Measurements from ENCODE around the gene CPNE5.

The CPNE5 gene

GRCh38 chr6:36867471-36868224 lies 28.4 kb upstream of the CPNE5 start:
- CTCF ChIA-PET = interaction anchor here (0.5 kb wide), 1 partner anchor 252 kb away, joined by 4 read pairs; no protein-coding TSS in a partner anchor

GRCh38 chr6:36865835-36866234 lies 26.6 kb upstream of the CPNE5 start:
- CTCF ChIA-PET = no interaction called here
- POLR2A ChIA-PET = interaction anchor here (3.2 kb wide), 1 partner anchor 9 kb away, joined by 29 read pairs; the partner anchor contains the start of gene PPIL1
- TF ChIP-seq LEF1 (IDR thresholded peaks at IDR 0.05; ENCODE audit: borderline replicate concordance) (no peak), L3MBTL2 (conservative IDR thresholded peaks at IDR 0.05) (no peak)
- no peak for DNase-seq (ENCODE audit: extremely low spot score)

More at GRCh38 chr6:36867471-36868224, 28.4 kb upstream of the CPNE5 start:
- POLR2A ChIA-PET = interaction anchor here (0.9 kb wide), 1 partner anchor 10 kb away, joined by 3 read pairs; no protein-coding TSS in a partner anchor
- DNase-seq (ENCODE audit: extremely low spot score) = no peak
- no peak for TF ChIP-seq FOXK2 (IDR thresholded peaks at IDR 0.05)
- no peak for TF ChIP-seq SP1 (IDR thresholded peaks at IDR 0.05)
- TF ChIP-seq NFRKB (IDR thresholded peaks at IDR 0.05) = no peak
- TF ChIP-seq FOXA1 (IDR thresholded peaks at IDR 0.05) = no peak
- TF ChIP-seq FOXM1 (IDR thresholded peaks at IDR 0.05; ENCODE audit: borderline replicate concordance) = no peak
- TF ChIP-seq L3MBTL2 (conservative IDR thresholded peaks at IDR 0.05) = no peak
- TF ChIP-seq BHLHE40 (IDR thresholded peaks at IDR 0.05; ENCODE audit: borderline replicate concordance) = no peak
- TF ChIP-seq ARNT (IDR thresholded peaks at IDR 0.05) = no peak
- TF ChIP-seq LEF1 (IDR thresholded peaks at IDR 0.05; ENCODE audit: borderline replicate concordance) = no peak

- ChIA-PET CTCF (interaction anchor here (2.1 kb wide), 1 partner anchor 10 kb away, joined by 6 read pairs; no protein-coding TSS in a partner anchor), POLR2A (interaction anchor here (3.2 kb wide), 1 partner anchor 11 kb away, joined by 29 read pairs; the partner anchor contains the start of gene PPIL1)
- no peak for TF ChIP-seq PKNOX1 (IDR thresholded peaks at IDR 0.05)
- no peak for TF ChIP-seq BHLHE40 (IDR thresholded peaks at IDR 0.05; ENCODE audit: borderline replicate concordance)
- TF ChIP-seq FOXA1 (IDR thresholded peaks at IDR 0.05) = no peak
- no peak for TF ChIP-seq ELF4 (IDR thresholded peaks at IDR 0.05)
- TF ChIP-seq TARDBP (IDR thresholded peaks at IDR 0.05) = no peak
- no peak for DNase-seq (ENCODE audit: extremely low spot score)
Measured at GRCh38 chr6:36863670-36864540, 24.7 kb upstream of the CPNE5 start.

GRCh38 chr6:36862848-36863382 lies 23.7 kb upstream of the CPNE5 start:
- ChIA-PET CTCF (no interaction called here), POLR2A (no interaction called here)
- DNase-seq (ENCODE audit: extremely low spot score) = no peak
- TF ChIP-seq FOXM1 (IDR thresholded peaks at IDR 0.05; ENCODE audit: borderline replicate concordance) (no peak), SP1 (IDR thresholded peaks at IDR 0.05) (no peak), FOXK2 (IDR thresholded peaks at IDR 0.05) (no peak), FOXA1 (IDR thresholded peaks at IDR 0.05) (no peak), SUZ12 (IDR thresholded peaks at IDR 0.05) (no peak), BHLHE40 (IDR thresholded peaks at IDR 0.05; ENCODE audit: borderline replicate concordance) (no peak), NFRKB (IDR thresholded peaks at IDR 0.05) (no peak)

GRCh38 chr6:36862164-36862847 lies 23.1 kb upstream of the CPNE5 start:
- CTCF ChIA-PET = no interaction called here
- no peak for DNase-seq (ENCODE audit: extremely low spot score)
- POLR2A ChIA-PET = no interaction called here
- TF ChIP-seq TARDBP (IDR thresholded peaks at IDR 0.05) = no peak
- no peak for TF ChIP-seq FOXA1 (IDR thresholded peaks at IDR 0.05)
- TF ChIP-seq HDGF (IDR thresholded peaks at IDR 0.05; ENCODE audit: borderline replicate concordance) = no peak
- no peak for TF ChIP-seq PKNOX1 (IDR thresholded peaks at IDR 0.05)
- no peak for TF ChIP-seq SP1 (IDR thresholded peaks at IDR 0.05)
- no peak for TF ChIP-seq NFRKB (IDR thresholded peaks at IDR 0.05)
- no peak for TF ChIP-seq ZNF384 (IDR thresholded peaks at IDR 0.05)
- TF ChIP-seq ELF4 (IDR thresholded peaks at IDR 0.05) = no peak
- TF ChIP-seq ARNT (IDR thresholded peaks at IDR 0.05) = no peak
- no peak for TF ChIP-seq LEF1 (IDR thresholded peaks at IDR 0.05; ENCODE audit: borderline replicate concordance)
- TF ChIP-seq BHLHE40 (IDR thresholded peaks at IDR 0.05; ENCODE audit: borderline replicate concordance) = no peak
- no peak for TF ChIP-seq FOXM1 (IDR thresholded peaks at IDR 0.05; ENCODE audit: borderline replicate concordance)
- no peak for TF ChIP-seq FOXK2 (IDR thresholded peaks at IDR 0.05)
- TF ChIP-seq L3MBTL2 (conservative IDR thresholded peaks at IDR 0.05) = no peak
- no peak for TF ChIP-seq CTBP1 (IDR thresholded peaks at IDR 0.05; ENCODE audit: borderline replicate concordance)
- no peak for TF ChIP-seq SUZ12 (IDR thresholded peaks at IDR 0.05)

GRCh38 chr6:36860126-36860525 lies 20.9 kb upstream of the CPNE5 start:
- CTCF ChIA-PET = interaction anchor here (0.6 to 1.8 kb wide), 5 partner anchors 8 to 355 kb away, joined by 3 to 5 read pairs (median 4); no protein-coding TSS in a partner anchor
- TF ChIP-seq FOXK2 (IDR thresholded peaks at IDR 0.05) (no peak), L3MBTL2 (conservative IDR thresholded peaks at IDR 0.05) (no peak), HDGF (IDR thresholded peaks at IDR 0.05; ENCODE audit: borderline replicate concordance) (no peak), ELF4 (IDR thresholded peaks at IDR 0.05) (no peak), TARDBP (IDR thresholded peaks at IDR 0.05) (no peak), PKNOX1 (IDR thresholded peaks at IDR 0.05) (no peak), ARNT (IDR thresholded peaks at IDR 0.05) (no peak), FOXM1 (IDR thresholded peaks at IDR 0.05; ENCODE audit: borderline replicate concordance) (no peak), CTBP1 (IDR thresholded peaks at IDR 0.05; ENCODE audit: borderline replicate concordance) (no peak), NFRKB (IDR thresholded peaks at IDR 0.05) (no peak), LEF1 (IDR thresholded peaks at IDR 0.05; ENCODE audit: borderline replicate concordance) (no peak), ZNF384 (IDR thresholded peaks at IDR 0.05) (no peak)
- DNase-seq (ENCODE audit: extremely low spot score) = no peak
- POLR2A ChIA-PET = interaction anchor here (1.6 kb wide), 1 partner anchor 14 kb away, joined by 8 read pairs; the partner anchor contains the start of gene PPIL1
